ENCODE measurements around the gene CYBA. TPM values are rescaled to one million over a fixed set of nuclear protein-coding genes. Genes with fewer than 3 reads are reported as not detected.

CYBA gene
- total and polyA plus RNA-seq, 2 of the 13 experiments (the other 11 are each of a cell fraction or from before 2014, with no cell fraction given): 196 to 250 TPM

- peak; percentile 60; the same call in 1 of the 2 replicates for TF ChIP-seq ZNF646 (CRISPR knock-in tag; IDR thresholded peaks at IDR 0.05)
- 0 out of 2 replicates have a peak, but pooled peaks have one; percentile 39 for TF ChIP-seq TOPORS (CRISPR knock-in tag; IDR thresholded peaks at IDR 0.05)
- no peak; the same call in 1 of the 2 replicates for TF ChIP-seq SP4 (CRISPR knock-in tag; IDR thresholded peaks at IDR 0.05)
- no peak for TF ChIP-seq MNT (IDR thresholded peaks at IDR 0.05)
- TF ChIP-seq ZFP41 (CRISPR knock-in tag; IDR thresholded peaks at IDR 0.05; ENCODE audit: borderline replicate concordance): no peak
- 0 out of 2 replicates have a peak, but pooled peaks have one; percentile 5 for TF ChIP-seq ELF3 (CRISPR knock-in tag; IDR thresholded peaks at IDR 0.05)
- peak; percentile 72; the same call in 1 of the 2 replicates for TF ChIP-seq ISX (CRISPR knock-in tag; conservative IDR thresholded peaks at IDR 0.05)
- TF ChIP-seq FOXA3 (CRISPR knock-in tag; IDR thresholded peaks at IDR 0.05): no peak
- TF ChIP-seq FOXJ3 (CRISPR knock-in tag; IDR thresholded peaks at IDR 0.05; ENCODE audit: borderline replicate concordance): no peak
- TF ChIP-seq ZSCAN29 (CRISPR knock-in tag; conservative IDR thresholded peaks at IDR 0.05): no peak
- no peak for TF ChIP-seq SMC3 (IDR thresholded peaks at IDR 0.05; ENCODE audit: low read length)
- TF ChIP-seq EHMT2 (IDR thresholded peaks at IDR 0.05; ENCODE audit: borderline replicate concordance, low read depth, low read length): no peak
- TF ChIP-seq ELF1 (CRISPR knock-in tag; IDR thresholded peaks at IDR 0.05): no peak
- no peak for TF ChIP-seq CEBPG (CRISPR knock-in tag; IDR thresholded peaks at IDR 0.05)
- TF ChIP-seq THAP11 (CRISPR knock-in tag; IDR thresholded peaks at IDR 0.05): no peak
- no peak for TF ChIP-seq ZNF337 (CRISPR knock-in tag; IDR thresholded peaks at IDR 0.05; ENCODE audit: borderline replicate concordance, low read depth)
- peak; percentile 79; the same call in 1 of the 2 replicates for TF ChIP-seq GLI4 (CRISPR knock-in tag; IDR thresholded peaks at IDR 0.05; ENCODE audit: borderline replicate concordance)
- TF ChIP-seq DRAP1 (CRISPR knock-in tag; IDR thresholded peaks at IDR 0.05): no peak
- TF ChIP-seq MAF1 (CRISPR knock-in tag; IDR thresholded peaks at IDR 0.05; ENCODE audit: borderline replicate concordance): peak; percentile 88; the same call in 1 of the 2 replicates
- no peak for TF ChIP-seq ZNF761 (CRISPR knock-in tag; conservative IDR thresholded peaks at IDR 0.05)
- TF ChIP-seq MTERF4 (CRISPR knock-in tag; IDR thresholded peaks at IDR 0.05): no peak; the same call in 1 of the 2 replicates
- 0 out of 2 replicates have a peak, but pooled peaks have one; percentile 52 for TF ChIP-seq ZSCAN20 (CRISPR knock-in tag; IDR thresholded peaks at IDR 0.05; ENCODE audit: borderline replicate concordance)
These were observed at the start of gene CYBA (continued) for GRCh38 chr16:88650749-88651275.
